Measurements from ENCODE around the gene A3GALT2.

A3GALT2 gene

DNA sequence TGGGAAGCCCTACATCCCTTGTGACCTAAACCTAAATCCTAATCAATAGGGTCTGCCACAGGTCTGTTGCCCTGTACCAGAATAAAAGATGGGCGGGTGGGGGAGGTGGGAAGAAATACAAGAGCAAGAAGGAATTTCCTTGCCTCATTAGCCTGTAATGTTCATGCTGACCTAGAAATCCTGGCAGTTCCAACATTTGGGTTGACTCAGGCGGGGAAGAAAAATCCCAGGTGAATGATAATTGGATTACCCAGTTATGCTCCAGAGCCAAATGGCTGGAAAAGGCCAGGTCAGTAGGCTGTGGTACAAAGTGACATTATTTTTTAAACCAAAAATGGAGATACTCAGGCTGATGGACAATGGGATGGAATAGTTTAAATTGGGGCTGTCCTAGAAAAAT, 27.3 kb upstream of the A3GALT2 start:
- H3K27ac ChIP-seq (ENCODE audit: extremely low read depth, low read depth, low read length): no peak overlapping the region
- POLR2A ChIA-PET: interaction anchor here (1.4 kb wide), 1 partner anchor 18 kb away, joined by 4 read pairs; no protein-coding TSS in a partner anchor
- no peaks in the 10 kb centered on the region for H3K9me3 ChIP-seq (ENCODE audit: control insufficient read depth, insufficient read depth, low read depth, low read length)
- CTCF ChIA-PET: interaction anchor here (0.5 to 2.1 kb wide), 2 partner anchors 52 to 105 kb away, joined by 3 to 6 read pairs; no protein-coding TSS in a partner anchor
- TF ChIP-seq GLI4 (tag by site-specific recombination; IDR thresholded peaks at IDR 0.05): no peak
- TF ChIP-seq REPIN1 (tag by site-specific recombination; IDR thresholded peaks at IDR 0.05; ENCODE audit: low read depth): no peak
- no peak for TF ChIP-seq ZNF514 (tag by site-specific recombination; IDR thresholded peaks at IDR 0.05)
- TF ChIP-seq ZNF394 (tag by site-specific recombination; IDR thresholded peaks at IDR 0.05; ENCODE audit: borderline replicate concordance): no peak
- no peak for TF ChIP-seq ZNF391 (tag by site-specific recombination; IDR thresholded peaks at IDR 0.05; ENCODE audit: borderline replicate concordance, low read depth)
- TF ChIP-seq, protein P1, sequence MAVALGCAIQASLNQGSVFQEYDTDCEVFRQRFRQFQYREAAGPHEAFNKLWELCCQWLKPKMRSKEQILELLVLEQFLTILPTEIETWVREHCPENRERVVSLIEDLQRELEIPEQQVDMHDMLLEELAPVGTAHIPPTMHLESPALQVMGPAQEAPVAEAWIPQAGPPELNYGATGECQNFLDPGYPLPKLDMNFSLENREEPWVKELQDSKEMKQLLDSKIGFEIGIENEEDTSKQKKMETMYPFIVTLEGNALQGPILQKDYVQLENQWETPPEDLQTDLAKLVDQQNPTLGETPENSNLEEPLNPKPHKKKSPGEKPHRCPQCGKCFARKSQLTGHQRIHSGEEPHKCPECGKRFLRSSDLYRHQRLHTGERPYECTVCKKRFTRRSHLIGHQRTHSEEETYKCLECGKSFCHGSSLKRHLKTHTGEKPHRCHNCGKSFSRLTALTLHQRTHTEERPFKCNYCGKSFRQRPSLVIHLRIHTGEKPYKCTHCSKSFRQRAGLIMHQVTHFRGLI (tag by site-specific recombination; IDR thresholded peaks at IDR 0.05): no peak
- no peak for TF ChIP-seq ZFP69B (tag by site-specific recombination; IDR thresholded peaks at IDR 0.05)
- no peak for TF ChIP-seq ZNF596 (tag by site-specific recombination; IDR thresholded peaks at IDR 0.05)
- TF ChIP-seq ZNF426 (tag by site-specific recombination; IDR thresholded peaks at IDR 0.05): no peak
- TF ChIP-seq, protein P2, sequence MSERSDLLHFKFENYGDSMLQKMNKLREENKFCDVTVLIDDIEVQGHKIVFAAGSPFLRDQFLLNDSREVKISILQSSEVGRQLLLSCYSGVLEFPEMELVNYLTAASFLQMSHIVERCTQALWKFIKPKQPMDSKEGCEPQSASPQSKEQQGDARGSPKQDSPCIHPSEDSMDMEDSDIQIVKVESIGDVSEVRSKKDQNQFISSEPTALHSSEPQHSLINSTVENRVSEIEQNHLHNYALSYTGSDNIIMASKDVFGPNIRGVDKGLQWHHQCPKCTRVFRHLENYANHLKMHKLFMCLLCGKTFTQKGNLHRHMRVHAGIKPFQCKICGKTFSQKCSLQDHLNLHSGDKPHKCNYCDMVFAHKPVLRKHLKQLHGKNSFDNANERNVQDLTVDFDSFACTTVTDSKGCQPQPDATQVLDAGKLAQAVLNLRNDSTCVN (tag by site-specific recombination; optimal IDR thresholded peaks at IDR 0.05): no peak
- no peak for TF ChIP-seq ZNF433 (tag by site-specific recombination; IDR thresholded peaks at IDR 0.05; ENCODE audit: low read depth)
- no peak for TF ChIP-seq MEIS1 (CRISPR knock-in tag; IDR thresholded peaks at IDR 0.05; ENCODE audit: borderline replicate concordance)
- no peak for TF ChIP-seq ZNF404 (tag by site-specific recombination; IDR thresholded peaks at IDR 0.05)
- no peak for TF ChIP-seq ZNF157 (tag by site-specific recombination; IDR thresholded peaks at IDR 0.05)
- TF ChIP-seq, protein P3, sequence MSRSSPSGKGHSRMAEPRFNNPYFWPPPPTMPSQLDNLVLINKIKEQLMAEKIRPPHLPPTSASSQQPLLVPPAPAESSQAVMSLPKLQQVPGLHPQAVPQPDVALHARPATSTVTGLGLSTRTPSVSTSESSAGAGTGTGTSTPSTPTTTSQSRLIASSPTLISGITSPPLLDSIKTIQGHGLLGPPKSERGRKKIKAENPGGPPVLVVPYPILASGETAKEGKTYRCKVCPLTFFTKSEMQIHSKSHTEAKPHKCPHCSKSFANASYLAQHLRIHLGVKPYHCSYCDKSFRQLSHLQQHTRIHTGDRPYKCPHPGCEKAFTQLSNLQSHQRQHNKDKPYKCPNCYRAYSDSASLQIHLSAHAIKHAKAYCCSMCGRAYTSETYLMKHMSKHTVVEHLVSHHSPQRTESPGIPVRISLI (tag by site-specific recombination; IDR thresholded peaks at IDR 0.05): no peak
- peaks cover 0 to 34% of the 10 kb centered on the region in 2 experiments; a peak in 2 of 3 replicates for H3K36me3 ChIP-seq (ENCODE audit: control insufficient read depth in 2 of 2, insufficient read depth in 1 of 2, low read length in 2 of 2)
- peaks cover 17% of the 10 kb centered on the region for H3K4me1 ChIP-seq (ENCODE audit: control insufficient read depth, insufficient read depth, low read length)
- peak overlapping the region; percentile 66 for H3K4me3 ChIP-seq (ENCODE audit: low read depth, low read length)

DNA sequence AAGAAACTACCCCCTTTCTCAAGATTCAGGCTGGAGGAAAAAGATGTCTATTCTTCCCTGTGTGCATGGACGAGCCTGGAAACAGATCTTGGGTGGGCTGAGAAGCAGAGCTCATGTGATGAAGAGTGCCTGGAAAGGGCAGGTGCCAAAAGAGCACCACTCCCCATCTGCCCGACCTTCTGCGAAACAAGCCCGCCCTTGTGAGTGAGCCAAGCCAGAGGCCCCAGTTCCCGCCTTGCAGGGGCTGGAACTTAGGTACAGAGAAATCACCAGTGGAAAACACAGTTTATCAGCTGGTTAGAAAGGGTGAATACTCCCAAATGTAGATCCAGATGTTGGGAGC, 26.7 kb upstream of the A3GALT2 start:
- ChIA-PET POLR2A (interaction anchor here (1.4 kb wide), 1 partner anchor 17 kb away, joined by 4 read pairs; no protein-coding TSS in a partner anchor), CTCF (interaction anchor here (0.5 to 2.1 kb wide), 3 partner anchors 52 to 265 kb away, joined by 3 to 6 read pairs (median 3); no protein-coding TSS in a partner anchor)
- H3K4me3 ChIP-seq (ENCODE audit: low read depth, low read length): peak overlapping the region; percentile 10
- TF ChIP-seq, protein P4, sequence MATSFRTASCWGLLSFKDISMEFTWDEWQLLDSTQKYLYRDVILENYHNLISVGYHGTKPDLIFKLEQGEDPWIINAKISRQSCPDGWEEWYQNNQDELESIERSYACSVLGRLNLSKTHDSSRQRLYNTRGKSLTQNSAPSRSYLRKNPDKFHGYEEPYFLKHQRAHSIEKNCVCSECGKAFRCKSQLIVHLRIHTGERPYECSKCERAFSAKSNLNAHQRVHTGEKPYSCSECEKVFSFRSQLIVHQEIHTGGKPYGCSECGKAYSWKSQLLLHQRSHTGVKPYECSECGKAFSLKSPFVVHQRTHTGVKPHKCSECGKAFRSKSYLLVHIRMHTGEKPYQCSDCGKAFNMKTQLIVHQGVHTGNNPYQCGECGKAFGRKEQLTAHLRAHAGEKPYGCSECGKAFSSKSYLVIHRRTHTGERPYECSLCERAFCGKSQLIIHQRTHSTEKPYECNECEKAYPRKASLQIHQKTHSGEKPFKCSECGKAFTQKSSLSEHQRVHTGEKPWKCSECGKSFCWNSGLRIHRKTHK (tag by site-specific recombination; IDR thresholded peaks at IDR 0.05): no peak
- TF ChIP-seq ZBTB48 (tag by site-specific recombination; IDR thresholded peaks at IDR 0.05) (no peak), ZNF169 (tag by site-specific recombination; IDR thresholded peaks at IDR 0.05) (no peak), SP2 (tag by site-specific recombination; IDR thresholded peaks at IDR 0.05) (peak; percentile 60)
- no peaks in the 10 kb centered on the region for H3K9me3 ChIP-seq (ENCODE audit: control insufficient read depth, insufficient read depth, low read depth, low read length)
- peaks cover 0 to 37% of the 10 kb centered on the region in 2 experiments; a peak in 2 of 3 replicates for H3K36me3 ChIP-seq (ENCODE audit: control insufficient read depth in 2 of 2, insufficient read depth in 1 of 2, low read length in 2 of 2)
- no peak overlapping the region for H3K27ac ChIP-seq (ENCODE audit: extremely low read depth, low read depth, low read length)
- H3K4me1 ChIP-seq (ENCODE audit: control insufficient read depth, insufficient read depth, low read length): peaks cover 20% of the 10 kb centered on the region
